HEK293 (cell line): ENCODE measurements around the gene APOC1.

Experiments used
- SP2 ChIP-seq: fragments of 450-650 bp; formaldehyde crosslinking; IDR thresholded peaks from 2 replicates; pipeline ENCODE4 v1.5.1; 2016; ENCODE audit warnings: missing biosample characterization, missing genetic modification characterization
- YY1 ChIP-seq: fragments of 450-650 bp; formaldehyde crosslinking; IDR thresholded peaks from 2 replicates; pipeline ENCODE4 v1.5.1; 2018; ENCODE audit warnings: missing biosample characterization, missing genetic modification characterization
- ZIC2 ChIP-seq: fragments of 450-650 bp; formaldehyde crosslinking; IDR thresholded peaks from 2 replicates; pipeline ENCODE4 v1.5.1; 2016; ENCODE audit warnings: missing biosample characterization, missing genetic modification characterization
- ZNF114 ChIP-seq: fragments of 450-650 bp; formaldehyde crosslinking; IDR thresholded peaks from 2 replicates; pipeline ENCODE4 v1.5.0; 2017; ENCODE audit warnings: missing biosample characterization, missing genetic modification characterization
- ZNF140 ChIP-seq: fragments of 450-650 bp; formaldehyde crosslinking; IDR thresholded peaks from 2 replicates; pipeline ENCODE4 v1.5.1; 2016; ENCODE audit warnings: missing biosample characterization, missing genetic modification characterization
- TF ChIP-seq, protein P1 (sequence below): fragments of 450-650 bp; formaldehyde crosslinking; IDR thresholded peaks from 2 replicates; pipeline ENCODE4 v1.5.1; 2016; ENCODE audit warnings: missing biosample characterization, missing genetic modification characterization
- TF ChIP-seq, protein P2 (sequence below): fragments of 450-650 bp; formaldehyde crosslinking; IDR thresholded peaks from 2 replicates; pipeline ENCODE4 v1.5.1; 2016; ENCODE audit warnings: missing biosample characterization, missing genetic modification characterization, borderline replicate concordance

DNA sequence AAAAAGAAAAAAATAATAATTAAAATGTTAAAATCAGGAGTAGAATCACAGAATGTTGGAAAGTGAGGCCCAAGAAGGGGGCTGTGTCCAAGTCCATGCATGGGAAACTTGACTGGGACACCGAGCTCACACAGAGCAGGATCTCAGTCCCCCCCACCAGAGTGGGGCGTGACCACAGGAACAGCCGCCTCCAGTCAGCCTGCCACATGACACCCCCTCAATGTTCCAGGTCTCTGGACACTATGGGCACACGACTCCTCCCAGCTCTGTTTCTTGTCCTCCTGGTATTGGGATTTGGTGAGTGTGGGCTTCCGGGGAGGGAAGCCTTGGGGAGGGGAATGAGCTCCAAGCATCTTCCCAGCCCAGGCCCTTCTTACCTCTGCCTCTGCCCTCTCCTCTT is 33.8 kb downstream of the APOC1 start:
- TF ChIP-seq SP2 (no peak), YY1 (tag by site-specific recombination) (no peak), ZIC2 (tag by site-specific recombination) (no peak), ZNF140 (tag by site-specific recombination) (no peak), ZNF114 (tag by site-specific recombination) (no peak)
- TF ChIP-seq, protein P1, sequence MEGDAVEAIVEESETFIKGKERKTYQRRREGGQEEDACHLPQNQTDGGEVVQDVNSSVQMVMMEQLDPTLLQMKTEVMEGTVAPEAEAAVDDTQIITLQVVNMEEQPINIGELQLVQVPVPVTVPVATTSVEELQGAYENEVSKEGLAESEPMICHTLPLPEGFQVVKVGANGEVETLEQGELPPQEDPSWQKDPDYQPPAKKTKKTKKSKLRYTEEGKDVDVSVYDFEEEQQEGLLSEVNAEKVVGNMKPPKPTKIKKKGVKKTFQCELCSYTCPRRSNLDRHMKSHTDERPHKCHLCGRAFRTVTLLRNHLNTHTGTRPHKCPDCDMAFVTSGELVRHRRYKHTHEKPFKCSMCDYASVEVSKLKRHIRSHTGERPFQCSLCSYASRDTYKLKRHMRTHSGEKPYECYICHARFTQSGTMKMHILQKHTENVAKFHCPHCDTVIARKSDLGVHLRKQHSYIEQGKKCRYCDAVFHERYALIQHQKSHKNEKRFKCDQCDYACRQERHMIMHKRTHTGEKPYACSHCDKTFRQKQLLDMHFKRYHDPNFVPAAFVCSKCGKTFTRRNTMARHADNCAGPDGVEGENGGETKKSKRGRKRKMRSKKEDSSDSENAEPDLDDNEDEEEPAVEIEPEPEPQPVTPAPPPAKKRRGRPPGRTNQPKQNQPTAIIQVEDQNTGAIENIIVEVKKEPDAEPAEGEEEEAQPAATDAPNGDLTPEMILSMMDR (tag by site-specific recombination), result no peak
- TF ChIP-seq, protein P2, sequence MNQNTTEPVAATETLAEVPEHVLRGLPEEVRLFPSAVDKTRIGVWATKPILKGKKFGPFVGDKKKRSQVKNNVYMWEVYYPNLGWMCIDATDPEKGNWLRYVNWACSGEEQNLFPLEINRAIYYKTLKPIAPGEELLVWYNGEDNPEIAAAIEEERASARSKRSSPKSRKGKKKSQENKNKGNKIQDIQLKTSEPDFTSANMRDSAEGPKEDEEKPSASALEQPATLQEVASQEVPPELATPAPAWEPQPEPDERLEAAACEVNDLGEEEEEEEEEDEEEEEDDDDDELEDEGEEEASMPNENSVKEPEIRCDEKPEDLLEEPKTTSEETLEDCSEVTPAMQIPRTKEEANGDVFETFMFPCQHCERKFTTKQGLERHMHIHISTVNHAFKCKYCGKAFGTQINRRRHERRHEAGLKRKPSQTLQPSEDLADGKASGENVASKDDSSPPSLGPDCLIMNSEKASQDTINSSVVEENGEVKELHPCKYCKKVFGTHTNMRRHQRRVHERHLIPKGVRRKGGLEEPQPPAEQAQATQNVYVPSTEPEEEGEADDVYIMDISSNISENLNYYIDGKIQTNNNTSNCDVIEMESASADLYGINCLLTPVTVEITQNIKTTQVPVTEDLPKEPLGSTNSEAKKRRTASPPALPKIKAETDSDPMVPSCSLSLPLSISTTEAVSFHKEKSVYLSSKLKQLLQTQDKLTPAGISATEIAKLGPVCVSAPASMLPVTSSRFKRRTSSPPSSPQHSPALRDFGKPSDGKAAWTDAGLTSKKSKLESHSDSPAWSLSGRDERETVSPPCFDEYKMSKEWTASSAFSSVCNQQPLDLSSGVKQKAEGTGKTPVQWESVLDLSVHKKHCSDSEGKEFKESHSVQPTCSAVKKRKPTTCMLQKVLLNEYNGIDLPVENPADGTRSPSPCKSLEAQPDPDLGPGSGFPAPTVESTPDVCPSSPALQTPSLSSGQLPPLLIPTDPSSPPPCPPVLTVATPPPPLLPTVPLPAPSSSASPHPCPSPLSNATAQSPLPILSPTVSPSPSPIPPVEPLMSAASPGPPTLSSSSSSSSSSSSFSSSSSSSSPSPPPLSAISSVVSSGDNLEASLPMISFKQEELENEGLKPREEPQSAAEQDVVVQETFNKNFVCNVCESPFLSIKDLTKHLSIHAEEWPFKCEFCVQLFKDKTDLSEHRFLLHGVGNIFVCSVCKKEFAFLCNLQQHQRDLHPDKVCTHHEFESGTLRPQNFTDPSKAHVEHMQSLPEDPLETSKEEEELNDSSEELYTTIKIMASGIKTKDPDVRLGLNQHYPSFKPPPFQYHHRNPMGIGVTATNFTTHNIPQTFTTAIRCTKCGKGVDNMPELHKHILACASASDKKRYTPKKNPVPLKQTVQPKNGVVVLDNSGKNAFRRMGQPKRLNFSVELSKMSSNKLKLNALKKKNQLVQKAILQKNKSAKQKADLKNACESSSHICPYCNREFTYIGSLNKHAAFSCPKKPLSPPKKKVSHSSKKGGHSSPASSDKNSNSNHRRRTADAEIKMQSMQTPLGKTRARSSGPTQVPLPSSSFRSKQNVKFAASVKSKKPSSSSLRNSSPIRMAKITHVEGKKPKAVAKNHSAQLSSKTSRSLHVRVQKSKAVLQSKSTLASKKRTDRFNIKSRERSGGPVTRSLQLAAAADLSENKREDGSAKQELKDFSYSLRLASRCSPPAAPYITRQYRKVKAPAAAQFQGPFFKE, result no peak
